Calu3 (cell line): ENCODE results near the gene BACH2. TPM values are rescaled to one million over a fixed set of nuclear protein-coding genes. Genes with fewer than 3 reads are reported as not detected.

Experiments used
- BruUV-seq: library from RNA; stranded (reverse); fragments of 400-500 nt; replicated peaks from 2 replicates; lab custom pipeline; 2021; lab: Mats Ljungman, UMichigan
- CTCF ChIA-PET: fragments of 300-600 bp; sonication (Branson Sonifier 250); formaldehyde crosslinking; loops from one replicate; lab custom pipeline; 2022; ENCODE audit warnings: antibody characterized with exemption; lab: Charles Lee
- DNase-seq: peaks from one replicate; pipeline ENCODE4 v3.0.0; 2022
- H3K27ac Mint-ChIP-seq: one replicate; pipeline ENCODE4 v1.8.0; 2022; ENCODE audit warnings: mixed read lengths; ENCODE audit not compliant: unreplicated experiment
- H3K27me3 Mint-ChIP-seq: one replicate; pipeline ENCODE4 v1.8.0; 2022; ENCODE audit warnings: mixed read lengths; ENCODE audit not compliant: unreplicated experiment
- H3K36me3 Mint-ChIP-seq: one replicate; pipeline ENCODE4 v1.8.0; 2022; ENCODE audit warnings: mild to moderate bottlenecking, moderate library complexity, mixed read lengths; ENCODE audit not compliant: insufficient read depth, unreplicated experiment
- H3K4me1 Mint-ChIP-seq: one replicate; pipeline ENCODE4 v1.8.0; 2022; ENCODE audit warnings: mild to moderate bottlenecking, low read depth, mixed read lengths; ENCODE audit not compliant: unreplicated experiment
- H3K4me3 Mint-ChIP-seq: one replicate; pipeline ENCODE4 v1.8.0; 2022; ENCODE audit warnings: mild to moderate bottlenecking, low read depth, moderate library complexity, mixed read lengths; ENCODE audit not compliant: unreplicated experiment
- H3K9me3 Mint-ChIP-seq: one replicate; pipeline ENCODE4 v1.8.0; 2022; ENCODE audit warnings: low read depth, mixed read lengths; ENCODE audit not compliant: unreplicated experiment
- intact Hi-C: fragments of 100-400 bp; cut with micrococcal nuclease; formaldehyde crosslinking; loops from one replicate; pipeline ENCODE4 v1.10.0; 2022; ENCODE audit not compliant: unreplicated experiment
- total RNA-seq: library from RNA; stranded (reverse); gene quantifications from 2 replicates; pipeline ENCODE4 v1.2.3, GENCODE V29; 2022
- TF ChIP-seq, protein P1 (sequence below): fragments of 200-600 bp; IDR thresholded peaks from one replicate; pipeline ENCODE4 v1.8.0; 2022; ENCODE audit warnings: antibody characterized with exemption; ENCODE audit not compliant: unreplicated experiment

The BACH2 gene
- total RNA-seq, 1 experiment from 2014 or later: 7.2 TPM

DNA sequence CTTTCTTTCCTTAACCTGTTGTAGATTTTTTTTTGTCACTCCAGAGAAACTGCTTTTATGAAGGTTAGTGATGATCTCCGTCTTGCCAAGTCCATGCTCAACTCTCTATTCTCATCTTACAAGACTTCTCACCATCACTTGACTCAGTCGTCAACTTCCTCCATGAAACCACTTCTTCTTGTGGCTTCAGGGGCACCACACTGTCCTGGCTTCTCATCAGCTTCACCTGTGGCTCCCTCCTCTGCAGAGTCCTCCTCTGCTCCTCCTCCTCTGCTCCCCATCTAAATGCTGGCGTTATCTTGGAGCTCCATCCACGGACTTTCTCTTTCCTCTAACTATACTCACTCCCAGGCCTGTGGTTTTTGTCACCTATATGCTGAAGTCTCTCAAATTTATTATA lies 187.5 kb downstream of the BACH2 start:
- Mint-ChIP-seq H3K4me1 (no peaks in the 10 kb centered on the region), H3K27me3 (peaks cover 14% of the 10 kb centered on the region), H3K36me3 (no peaks in the 10 kb centered on the region), H3K9me3 (peaks cover 4% of the 10 kb centered on the region), H3K27ac (no peak overlapping the region), H3K4me3 (no peak overlapping the region)
- DNase-seq: no peak
- TF ChIP-seq, protein P1, sequence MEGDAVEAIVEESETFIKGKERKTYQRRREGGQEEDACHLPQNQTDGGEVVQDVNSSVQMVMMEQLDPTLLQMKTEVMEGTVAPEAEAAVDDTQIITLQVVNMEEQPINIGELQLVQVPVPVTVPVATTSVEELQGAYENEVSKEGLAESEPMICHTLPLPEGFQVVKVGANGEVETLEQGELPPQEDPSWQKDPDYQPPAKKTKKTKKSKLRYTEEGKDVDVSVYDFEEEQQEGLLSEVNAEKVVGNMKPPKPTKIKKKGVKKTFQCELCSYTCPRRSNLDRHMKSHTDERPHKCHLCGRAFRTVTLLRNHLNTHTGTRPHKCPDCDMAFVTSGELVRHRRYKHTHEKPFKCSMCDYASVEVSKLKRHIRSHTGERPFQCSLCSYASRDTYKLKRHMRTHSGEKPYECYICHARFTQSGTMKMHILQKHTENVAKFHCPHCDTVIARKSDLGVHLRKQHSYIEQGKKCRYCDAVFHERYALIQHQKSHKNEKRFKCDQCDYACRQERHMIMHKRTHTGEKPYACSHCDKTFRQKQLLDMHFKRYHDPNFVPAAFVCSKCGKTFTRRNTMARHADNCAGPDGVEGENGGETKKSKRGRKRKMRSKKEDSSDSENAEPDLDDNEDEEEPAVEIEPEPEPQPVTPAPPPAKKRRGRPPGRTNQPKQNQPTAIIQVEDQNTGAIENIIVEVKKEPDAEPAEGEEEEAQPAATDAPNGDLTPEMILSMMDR: no peak
- BruUV-seq: no TSS peak
- CTCF ChIA-PET: no interaction called here
- intact Hi-C loops: no loop called here

DNA sequence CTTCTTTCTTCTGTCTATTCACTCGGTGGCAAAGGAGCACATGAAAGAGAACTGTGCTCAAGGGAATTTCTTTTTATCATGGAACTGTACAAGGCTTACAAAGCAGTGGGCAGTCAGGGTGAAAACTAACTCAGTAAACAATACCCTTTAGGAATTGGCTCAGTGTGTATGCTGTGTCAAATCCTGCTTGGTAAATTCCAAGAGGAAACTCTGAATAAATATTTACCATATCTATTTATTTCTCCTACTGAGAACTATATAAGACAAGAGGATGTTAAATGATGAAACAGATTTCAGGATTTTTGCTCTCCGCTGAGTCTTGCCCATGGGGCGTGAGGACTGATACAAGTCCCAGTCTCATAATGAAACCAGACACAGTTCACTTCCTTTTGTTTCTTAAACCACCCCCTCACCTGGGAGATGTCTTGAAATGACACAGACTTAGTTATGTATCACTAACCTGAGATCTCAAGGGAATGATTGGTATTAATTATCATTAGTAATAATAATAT lies 188.8 kb downstream of the BACH2 start:
- H3K27me3 Mint-ChIP-seq: peaks cover 14% of the 10 kb centered on the region
- TF ChIP-seq, protein P1: no peak
- H3K4me1 Mint-ChIP-seq: peaks cover 12% of the 10 kb centered on the region
- BruUV-seq: no TSS peak
- CTCF ChIA-PET: no interaction called here
- no peak overlapping the region for H3K27ac Mint-ChIP-seq
- H3K9me3 Mint-ChIP-seq: no peaks in the 10 kb centered on the region
- no peak overlapping the region for H3K4me3 Mint-ChIP-seq
- intact Hi-C loops: no loop called here
- no peak for DNase-seq
- peaks cover 6% of the 10 kb centered on the region for H3K36me3 Mint-ChIP-seq

DNA sequence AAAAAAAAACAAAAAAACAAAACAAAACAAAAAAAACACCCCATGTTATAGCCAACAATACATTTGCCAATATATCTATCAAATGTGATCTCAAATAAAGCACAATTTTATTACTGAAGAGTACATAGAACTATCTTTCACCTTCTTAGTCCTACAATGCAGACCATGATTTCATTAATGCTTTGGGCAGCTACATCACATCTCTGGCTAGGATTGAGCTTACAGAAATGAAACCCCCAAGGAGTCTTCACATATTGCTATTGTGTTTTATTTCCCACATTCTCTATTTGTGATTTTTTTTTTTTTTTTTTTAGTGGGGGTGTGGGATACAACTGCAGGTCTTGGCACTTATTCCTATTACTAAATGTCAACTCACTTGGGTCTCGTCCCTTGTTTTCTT lies 189.3 kb downstream of the BACH2 start:
- peaks cover 12% of the 10 kb centered on the region for H3K4me1 Mint-ChIP-seq
- no peaks in the 10 kb centered on the region for H3K9me3 Mint-ChIP-seq
- CTCF ChIA-PET: no interaction called here
- intact Hi-C loops: no loop called here
- BruUV-seq: no TSS peak
- peaks cover 6% of the 10 kb centered on the region for H3K36me3 Mint-ChIP-seq
- TF ChIP-seq, protein P1: no peak
- peaks cover 14% of the 10 kb centered on the region for H3K27me3 Mint-ChIP-seq
- no peak for DNase-seq
- H3K4me3 Mint-ChIP-seq: no peak overlapping the region
- no peak overlapping the region for H3K27ac Mint-ChIP-seq

DNA sequence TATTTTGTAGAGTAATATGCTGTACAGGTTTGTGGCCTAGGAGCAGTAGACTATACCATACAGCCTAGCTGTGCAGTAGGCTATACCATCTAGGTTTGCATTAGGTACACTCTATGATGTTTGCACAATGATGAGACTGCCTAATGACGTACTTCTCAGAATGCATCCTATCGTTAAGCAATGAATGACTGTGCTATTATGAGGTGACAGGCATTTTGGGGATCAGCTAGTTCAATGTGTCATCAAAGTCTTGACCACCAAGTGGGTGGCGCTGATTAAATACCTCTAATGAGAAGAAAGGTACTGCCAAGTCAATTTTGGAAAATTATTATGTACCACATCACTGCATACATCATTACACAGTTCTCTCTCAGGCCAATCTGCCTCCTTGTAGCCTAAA lies 190.2 kb downstream of the BACH2 start:
- no TSS peak for BruUV-seq
- DNase-seq: no peak
- intact Hi-C loops: no loop called here
- Mint-ChIP-seq H3K27me3 (peaks cover 14% of the 10 kb centered on the region), H3K36me3 (peaks cover 6% of the 10 kb centered on the region), H3K27ac (no peak overlapping the region), H3K4me3 (no peak overlapping the region), H3K9me3 (no peaks in the 10 kb centered on the region), H3K4me1 (peaks cover 12% of the 10 kb centered on the region)
- CTCF ChIA-PET: no interaction called here
- TF ChIP-seq, protein P1: no peak
